Stimulated activated CD4-positive, alpha-beta T cell treated with anti-CD3 and anti-CD28 coated beads, TNF-alpha, amount 100 ng/mL, for 4 hours (primary cell): Measurements from ENCODE around the gene MANBA.
"Not testable (repeated sequence)": the region's sequence is repeated elsewhere in the genome, so short reads cannot be mapped to it uniquely, and the experiment has no call there.

Experiments
- DNase-seq, 3 experiments: peaks; one replicate each; pipeline ENCODE4 v3.0.0-alpha.2; 2020; ENCODE audit warnings: low read depth in 3 of 3

The MANBA gene

DNA sequence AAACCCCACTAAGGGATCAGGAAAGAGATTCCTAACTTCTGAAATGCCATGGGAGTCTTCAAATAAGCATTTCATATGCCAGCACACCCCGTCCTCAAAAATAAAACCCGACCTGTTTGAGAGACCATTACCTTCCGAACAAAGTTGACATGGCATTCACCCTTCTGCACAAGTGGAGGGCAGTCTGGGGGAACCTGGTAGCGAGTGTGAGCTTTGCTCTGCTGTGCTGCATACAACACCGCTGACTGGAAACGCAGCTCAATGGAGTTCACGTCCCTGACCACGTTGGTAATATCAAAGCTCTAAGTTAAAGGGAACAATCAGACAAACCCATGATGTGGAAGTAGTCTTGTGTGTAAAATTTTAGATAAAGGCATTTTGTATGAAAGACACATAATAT, 38.0 kb downstream of the MANBA start:
- DNase-seq: no peak

DNA sequence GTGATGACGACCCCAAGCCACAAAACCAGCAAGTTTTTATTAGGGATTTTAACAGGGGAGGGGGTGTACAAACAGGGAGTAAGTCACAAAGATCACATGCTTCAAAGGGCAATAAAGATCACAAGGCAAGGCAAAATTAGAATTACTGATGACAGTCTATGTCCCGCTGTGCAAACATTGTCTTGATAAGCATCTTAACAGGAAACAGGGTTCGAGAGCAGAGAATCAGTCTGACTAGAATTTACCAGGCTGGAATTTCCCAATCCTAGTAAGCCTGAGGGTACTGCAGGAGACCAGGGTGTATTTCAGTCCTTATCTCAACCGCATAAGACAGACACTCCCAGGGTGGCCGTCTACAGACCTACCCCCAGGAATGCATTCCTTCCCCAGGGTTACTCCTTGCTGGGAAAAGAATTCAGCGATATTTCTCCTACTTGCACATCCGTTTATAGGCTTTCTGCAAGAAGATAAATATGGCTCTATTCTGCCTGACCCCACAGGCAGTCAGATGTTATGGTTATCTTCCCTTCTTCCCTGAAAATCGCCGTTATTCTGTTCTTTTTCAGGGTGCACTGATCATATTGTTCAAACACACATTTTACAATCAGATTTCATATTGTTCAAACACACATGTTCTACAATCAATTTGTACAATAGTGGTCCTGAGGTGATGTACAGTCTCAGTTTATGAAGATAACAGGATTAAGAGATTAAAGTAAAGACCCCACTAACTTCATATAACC, 41.8 kb downstream of the MANBA start:
- DNase-seq: not testable (repeated sequence)

DNA sequence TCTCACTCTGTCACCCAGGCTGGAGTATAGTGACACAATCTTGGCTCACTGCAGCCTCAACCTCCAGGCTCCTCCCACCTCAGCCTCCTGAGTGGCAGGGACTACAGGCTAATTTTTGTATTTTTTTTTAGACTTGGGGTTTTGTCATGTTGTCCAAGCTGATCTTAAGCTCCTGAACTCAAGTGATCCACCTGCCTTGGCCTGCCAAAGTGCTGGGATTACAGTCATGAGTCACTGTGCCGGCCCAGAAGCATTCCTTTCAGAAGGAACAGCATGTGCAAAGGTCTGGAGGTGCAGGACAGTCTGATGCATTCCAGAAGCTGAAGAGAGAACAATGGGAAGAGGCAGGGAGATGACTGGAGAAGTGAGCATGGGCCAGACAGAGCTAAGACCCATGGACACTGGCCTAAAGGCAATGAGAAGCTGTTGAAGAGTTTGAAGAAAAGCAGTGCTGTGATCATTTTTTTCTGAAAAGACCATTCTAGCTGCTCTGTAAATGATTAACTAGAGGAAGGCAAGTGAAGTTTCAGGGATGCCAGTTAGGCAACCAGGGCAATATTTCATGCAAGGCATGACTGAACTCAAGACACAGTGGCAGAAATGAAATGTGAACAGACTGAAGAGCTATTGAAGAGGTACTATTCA, 43.2 kb downstream of the MANBA start:
- no peak for DNase-seq

GRCh38 chr4:102715057-102715456, 45.7 kb downstream of the MANBA start:
- DNase-seq: no peak

GRCh38 chr4:102713774-102714173, 47.0 kb downstream of the MANBA start:
- not testable (repeated sequence) for DNase-seq

DNA sequence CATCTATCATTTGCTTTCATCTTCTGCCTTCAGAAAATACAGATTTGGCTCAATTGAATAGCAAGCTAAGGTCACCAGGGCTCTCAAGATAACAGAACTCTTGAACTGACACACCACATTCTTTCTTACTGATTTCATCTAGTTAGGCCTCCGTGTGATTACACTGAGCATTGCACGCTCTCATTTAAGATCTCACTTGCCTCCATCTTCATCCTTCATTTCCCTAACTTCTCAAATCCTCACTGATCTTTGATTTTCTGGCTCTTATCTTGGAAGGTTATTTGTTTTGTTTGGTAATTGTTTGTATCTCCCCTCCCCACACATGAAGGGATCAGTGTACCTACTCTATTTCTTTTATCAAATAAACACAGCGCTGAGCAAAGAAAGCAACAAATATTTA, 47.7 kb downstream of the MANBA start:
- DNase-seq: no peak

GRCh38 chr4:102710986-102711385, 49.8 kb downstream of the MANBA start:
- DNase-seq: no peak

GRCh38 chr4:102709060-102709459, 51.7 kb downstream of the MANBA start:
- DNase-seq: not testable (repeated sequence)

GRCh38 chr4:102707150-102707549, 53.6 kb downstream of the MANBA start:
- no peak for DNase-seq

DNA sequence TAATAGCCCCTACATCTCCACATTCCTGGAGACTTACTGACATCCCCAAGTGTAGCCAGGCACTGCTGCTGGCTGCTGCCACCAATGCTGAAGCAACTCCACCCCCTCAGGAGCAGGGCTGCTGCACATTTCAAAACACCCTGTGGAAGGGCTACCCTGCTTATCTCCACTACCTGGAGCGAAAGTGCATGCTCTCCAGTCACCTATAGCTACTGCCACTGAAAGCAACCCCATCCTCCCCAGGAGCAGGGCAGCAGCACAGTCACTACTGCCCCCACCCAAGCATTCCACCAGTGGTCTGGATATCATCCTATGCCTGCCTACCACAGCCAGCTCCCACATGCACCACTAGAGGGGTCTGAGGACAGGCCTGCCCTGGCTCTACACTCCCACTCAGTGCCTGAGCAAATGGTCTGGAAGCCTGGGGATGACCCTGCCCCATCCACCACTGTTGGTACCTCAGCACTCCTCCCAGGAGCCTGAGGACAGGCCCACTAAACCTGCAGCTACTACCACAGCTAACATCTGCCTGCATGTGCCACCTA, 55.3 kb downstream of the MANBA start:
- no peak for DNase-seq

GRCh38 chr4:102696758-102697157, 64.0 kb downstream of the MANBA start:
- DNase-seq: no peak

GRCh38 chr4:102694791-102695190, 66.0 kb downstream of the MANBA start:
- no peak for DNase-seq

DNA sequence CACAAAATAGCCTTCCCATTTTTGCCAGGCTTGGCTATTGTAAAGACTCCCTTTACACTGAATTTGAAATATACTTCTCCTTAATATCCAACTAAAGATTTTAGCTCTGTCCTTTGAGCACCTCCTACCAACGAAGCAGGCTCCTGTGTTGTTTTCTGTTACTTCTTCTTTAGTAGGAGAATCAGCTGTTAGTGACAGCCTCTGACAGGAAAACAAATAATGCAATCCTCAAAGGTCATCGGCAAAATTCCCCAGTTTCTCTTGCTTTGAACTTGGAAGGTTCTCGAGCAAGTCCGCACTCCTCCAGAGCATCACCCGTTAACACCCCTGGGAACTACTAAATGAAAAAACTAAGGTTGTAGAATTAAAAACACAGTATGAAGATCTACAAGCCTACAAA, 66.9 kb downstream of the MANBA start:
- DNase-seq: no peak

GRCh38 chr4:102693262-102693850, 67.4 kb downstream of the MANBA start:
- no peak for DNase-seq

DNA sequence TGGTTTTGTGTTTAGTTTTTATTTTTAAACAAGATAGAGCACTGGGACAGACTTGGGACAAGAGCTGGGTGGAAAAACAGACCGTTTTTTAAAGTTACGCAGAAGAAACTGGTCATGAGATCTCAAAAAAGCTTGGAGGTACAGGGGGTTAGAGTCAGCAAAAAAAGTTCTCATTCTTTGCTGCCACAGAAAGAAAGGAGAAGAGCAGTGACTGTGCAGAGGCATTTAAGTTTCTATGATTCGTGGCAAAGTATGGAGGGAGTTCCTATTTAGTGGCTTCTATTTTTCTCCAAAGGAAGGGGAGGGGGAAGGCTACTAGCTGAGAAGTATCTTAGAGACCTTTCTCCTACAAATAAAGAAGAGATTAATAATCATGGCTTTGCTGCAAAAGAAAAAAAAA, 68.3 kb downstream of the MANBA start:
- DNase-seq: no peak

DNA sequence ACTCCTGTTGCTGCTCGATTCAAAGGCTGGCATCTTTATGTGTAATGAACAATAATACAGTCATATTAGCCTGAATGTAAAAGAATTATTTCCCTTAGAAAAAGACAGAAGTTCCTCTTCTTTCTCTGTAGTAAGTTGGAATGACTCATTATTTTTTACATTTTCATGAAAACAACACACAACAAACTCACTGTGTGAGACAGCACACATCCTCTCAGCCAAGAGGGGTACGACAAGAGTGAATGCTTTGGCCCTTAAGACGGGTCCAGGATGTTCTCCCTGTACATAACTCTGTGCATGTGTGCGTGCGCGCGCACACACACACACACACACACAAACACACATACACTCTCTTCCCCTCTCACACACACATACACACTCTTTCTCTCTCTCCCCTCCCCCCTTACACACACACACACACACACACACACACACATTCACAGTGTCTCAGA, 72.8 kb downstream of the MANBA start:
- DNase-seq: no peak

GRCh38 chr4:102687373-102687981, 73.3 kb downstream of the MANBA start:
- no peak for DNase-seq

GRCh38 chr4:102685768-102686167, 75.0 kb downstream of the MANBA start:
- no peak for DNase-seq

- DNase-seq: no peak
Measured at GRCh38 chr4:102684610-102685052, 76.1 kb downstream of the MANBA start.

GRCh38 chr4:102683881-102684609, 76.7 kb downstream of the MANBA start:
- no peak for DNase-seq

GRCh38 chr4:102678695-102679335, 82.0 kb downstream of the MANBA start:
- no peak for DNase-seq
